GM20000 (cell line): ENCODE measurements around the gene CASTOR2.

Experiments
- DNase-seq: peaks from one replicate; pipeline ENCODE4 v3.0.0; 2012; ENCODE audit warnings: low spot score
- TF ChIP-seq, protein P1 (sequence below): IDR thresholded peaks from 2 replicates; pipeline ENCODE4 v1.5.1; 2012; ENCODE audit warnings: mild to moderate bottlenecking, control low read depth; ENCODE audit errors: extremely low read depth, missing control alignments

Gene CASTOR2

DNA sequence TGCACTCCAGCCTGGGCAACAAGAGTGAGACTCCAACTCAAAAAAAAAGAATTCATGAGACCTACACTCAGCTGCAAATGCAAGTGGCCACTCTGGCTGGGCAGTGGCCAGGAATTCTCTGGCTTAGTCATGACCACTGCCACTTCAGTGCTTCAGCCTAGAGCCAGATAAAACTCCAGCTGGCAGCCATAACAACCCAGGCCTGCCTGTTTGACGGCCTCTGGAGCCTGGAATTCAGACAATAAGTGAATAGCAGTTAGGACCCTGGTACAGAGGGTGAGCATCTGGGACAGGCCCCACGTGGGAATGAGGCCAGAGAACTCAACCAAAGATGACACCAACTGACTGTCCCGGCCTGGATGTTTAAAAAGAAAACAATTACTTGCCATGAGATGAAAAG is 90.2 kb downstream of the CASTOR2 start:
- TF ChIP-seq, protein P1, sequence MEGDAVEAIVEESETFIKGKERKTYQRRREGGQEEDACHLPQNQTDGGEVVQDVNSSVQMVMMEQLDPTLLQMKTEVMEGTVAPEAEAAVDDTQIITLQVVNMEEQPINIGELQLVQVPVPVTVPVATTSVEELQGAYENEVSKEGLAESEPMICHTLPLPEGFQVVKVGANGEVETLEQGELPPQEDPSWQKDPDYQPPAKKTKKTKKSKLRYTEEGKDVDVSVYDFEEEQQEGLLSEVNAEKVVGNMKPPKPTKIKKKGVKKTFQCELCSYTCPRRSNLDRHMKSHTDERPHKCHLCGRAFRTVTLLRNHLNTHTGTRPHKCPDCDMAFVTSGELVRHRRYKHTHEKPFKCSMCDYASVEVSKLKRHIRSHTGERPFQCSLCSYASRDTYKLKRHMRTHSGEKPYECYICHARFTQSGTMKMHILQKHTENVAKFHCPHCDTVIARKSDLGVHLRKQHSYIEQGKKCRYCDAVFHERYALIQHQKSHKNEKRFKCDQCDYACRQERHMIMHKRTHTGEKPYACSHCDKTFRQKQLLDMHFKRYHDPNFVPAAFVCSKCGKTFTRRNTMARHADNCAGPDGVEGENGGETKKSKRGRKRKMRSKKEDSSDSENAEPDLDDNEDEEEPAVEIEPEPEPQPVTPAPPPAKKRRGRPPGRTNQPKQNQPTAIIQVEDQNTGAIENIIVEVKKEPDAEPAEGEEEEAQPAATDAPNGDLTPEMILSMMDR = no peak
- no peak for DNase-seq

- no peak for DNase-seq
- TF ChIP-seq, protein P1 = no peak
Observed at GRCh38 chr7:75055155-75055554, 90.7 kb downstream of the CASTOR2 start.

DNA sequence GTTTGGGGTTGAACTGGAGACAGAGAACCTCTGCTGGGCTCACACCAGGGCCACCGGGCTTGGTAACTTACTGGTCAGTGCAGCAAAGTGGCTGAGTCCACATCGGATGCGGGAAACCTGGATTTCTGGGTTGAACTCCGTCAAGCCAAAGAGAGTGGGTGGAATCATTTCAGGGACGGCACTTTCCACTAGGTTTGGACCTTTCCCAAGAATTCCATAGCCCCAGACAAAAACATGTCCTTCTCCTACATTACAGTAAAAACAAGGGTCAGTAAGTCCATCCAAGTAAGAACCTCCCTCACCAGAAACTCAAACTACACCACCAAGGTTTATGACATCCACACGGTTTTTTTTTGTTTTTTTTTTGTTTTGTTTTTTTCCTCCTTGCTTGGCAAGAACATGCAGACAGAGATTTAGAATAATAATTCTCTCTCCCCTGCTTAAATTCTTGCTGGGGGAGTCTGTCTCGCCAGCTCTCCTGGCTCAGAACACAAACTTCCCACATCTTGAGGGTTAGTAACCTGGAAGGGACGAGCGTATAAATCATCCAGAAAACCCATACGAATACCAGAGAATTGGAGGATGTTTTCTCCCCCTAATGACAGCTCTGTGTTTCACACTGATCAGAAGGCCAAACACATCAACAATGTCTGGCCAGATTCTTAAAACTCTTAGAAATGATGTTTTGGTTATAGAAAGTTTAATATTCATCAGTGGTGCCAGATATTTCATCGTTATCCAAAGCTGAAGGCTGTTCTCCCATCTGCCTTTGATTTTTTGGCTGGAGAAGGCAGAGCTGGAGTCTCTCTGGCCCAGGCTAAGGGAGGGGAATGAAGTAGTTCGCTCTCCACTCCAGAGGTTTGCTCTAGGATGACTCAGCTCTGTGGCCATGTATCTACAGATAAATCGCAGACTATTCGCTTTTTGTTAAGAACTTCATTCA is 91.6 kb downstream of the CASTOR2 start:
- no peak for DNase-seq
- TF ChIP-seq, protein P1 = no peak

- DNase-seq = no peak
- TF ChIP-seq, protein P1 = no peak
Observed at GRCh38 chr7:75058406-75058805, 93.9 kb downstream of the CASTOR2 start.

GRCh38 chr7:75064291-75064690 is 99.8 kb downstream of the CASTOR2 start:
- no peak for DNase-seq
- TF ChIP-seq, protein P1 = no peak

- no peak for DNase-seq
- TF ChIP-seq, protein P1 = no peak
Observed at GRCh38 chr7:75064801-75065200, 100.3 kb downstream of the CASTOR2 start.

- DNase-seq = no peak
- TF ChIP-seq, protein P1 = no peak
Observed at GRCh38 chr7:75066521-75066920, 102.0 kb downstream of the CASTOR2 start.
